Activated CD8-positive, alpha-beta memory T cell treated with anti-CD3 and anti-CD28 coated beads for 24 hours (primary cell): ENCODE measurements around the gene CCDC88C.

ENCODE experiments used
- DNase-seq: peaks from one replicate; pipeline ENCODE4 v3.0.0-alpha.2; 2020

The CCDC88C gene

GRCh38 chr14:91396959-91397815 lies 20.4 kb downstream of the CCDC88C start:
- peak; percentile 76 for DNase-seq

GRCh38 chr14:91396013-91396660 lies 21.5 kb downstream of the CCDC88C start:
- DNase-seq, result no peak

GRCh38 chr14:91395466-91395865 lies 22.2 kb downstream of the CCDC88C start:
- no peak for DNase-seq

GRCh38 chr14:91394105-91395081 lies 23.2 kb downstream of the CCDC88C start:
- DNase-seq, result no peak

- DNase-seq, result no peak
Observed at GRCh38 chr14:91392623-91393303, 24.9 kb downstream of the CCDC88C start.

GRCh38 chr14:91390165-91390778 lies 27.3 kb downstream of the CCDC88C start:
- DNase-seq, result no peak

GRCh38 chr14:91389150-91389549 lies 28.5 kb downstream of the CCDC88C start:
- DNase-seq, result no peak

GRCh38 chr14:91388551-91388975 lies 29.1 kb downstream of the CCDC88C start:
- DNase-seq, result no peak

- no peak for DNase-seq
Observed at GRCh38 chr14:91387951-91388381, 29.7 kb downstream of the CCDC88C start.

- DNase-seq, result no peak
Observed at GRCh38 chr14:91387169-91387835, 30.3 kb downstream of the CCDC88C start.

GRCh38 chr14:91385697-91386096 lies 31.9 kb downstream of the CCDC88C start:
- DNase-seq, result no peak

- DNase-seq, result no peak
Observed at GRCh38 chr14:91385224-91385623, 32.4 kb downstream of the CCDC88C start.

GRCh38 chr14:91383439-91383838 lies 34.2 kb downstream of the CCDC88C start:
- DNase-seq, result no peak

GRCh38 chr14:91381801-91382670 lies 35.6 kb downstream of the CCDC88C start:
- no peak for DNase-seq

GRCh38 chr14:91380610-91381371 lies 36.8 kb downstream of the CCDC88C start:
- no peak for DNase-seq

- DNase-seq, result no peak
Observed at GRCh38 chr14:91380123-91380522, 37.5 kb downstream of the CCDC88C start.

GRCh38 chr14:91379579-91379932 lies 38.1 kb downstream of the CCDC88C start:
- DNase-seq, result no peak

GRCh38 chr14:91378930-91379578 lies 38.6 kb downstream of the CCDC88C start:
- DNase-seq, result no peak
